ENCODE data around the gene IDS.
"Not testable (repeated sequence)": the region's sequence is repeated elsewhere in the genome, so short reads cannot be mapped to it uniquely, and the experiment has no call there.

Gene IDS

DNA sequence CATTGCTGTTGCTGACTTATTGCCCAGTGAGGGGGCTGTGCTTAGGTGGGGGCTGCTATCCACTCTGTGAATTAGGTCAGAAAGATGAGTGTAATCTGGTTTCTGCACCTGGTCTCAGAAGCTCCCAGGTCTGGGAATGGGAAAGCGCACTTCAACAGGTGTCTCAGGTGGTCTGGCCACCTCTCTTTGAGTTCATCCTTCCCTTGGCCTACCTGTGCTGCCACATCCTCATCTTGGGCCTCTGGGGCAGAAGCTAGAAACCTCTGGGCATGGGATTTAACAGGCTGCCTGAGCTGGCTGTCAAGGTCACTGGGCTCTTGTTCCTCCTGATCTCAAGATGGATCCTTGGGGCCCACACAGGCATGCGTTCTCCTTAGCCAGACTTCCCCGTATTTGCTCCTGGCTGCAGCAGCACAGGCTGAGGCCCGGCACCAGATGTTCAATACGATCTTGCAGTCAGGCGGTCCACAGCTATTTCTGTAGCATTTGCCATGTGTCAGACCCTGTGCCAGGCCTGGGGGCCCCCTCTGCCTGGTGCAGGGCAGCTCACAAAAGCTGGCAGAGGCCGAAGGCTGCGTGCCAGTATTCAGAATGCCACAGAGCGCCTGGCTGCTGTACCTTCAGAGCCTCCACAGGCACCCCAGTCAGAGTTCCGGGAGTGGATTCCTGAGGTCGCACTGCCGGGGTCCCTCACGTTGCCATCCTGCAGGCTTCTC lies 21.4 kb upstream of the IDS start:
- DNase-seq: not testable (repeated sequence)

DNA sequence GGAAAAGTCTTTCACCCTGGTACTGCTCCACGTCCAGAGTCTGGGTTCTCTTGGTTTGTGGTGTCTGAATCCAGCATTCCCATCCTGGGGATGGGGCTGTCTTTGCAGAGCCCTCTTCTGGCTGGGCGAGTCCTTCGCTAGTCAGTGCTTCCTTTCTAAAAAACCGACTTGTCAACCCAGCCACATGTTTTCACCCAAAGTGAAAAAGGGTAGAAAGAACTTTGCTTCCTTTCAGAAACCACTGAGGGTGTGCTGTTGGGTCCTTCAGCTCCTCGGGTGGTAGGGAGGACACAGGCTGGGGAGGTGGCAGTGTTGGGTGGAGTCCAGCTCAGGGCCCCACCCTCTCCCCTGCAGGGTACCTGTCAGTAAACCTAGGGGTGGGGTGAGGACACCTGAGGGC lies 20.8 kb upstream of the IDS start:
- DNase-seq: not testable (repeated sequence)

DNA sequence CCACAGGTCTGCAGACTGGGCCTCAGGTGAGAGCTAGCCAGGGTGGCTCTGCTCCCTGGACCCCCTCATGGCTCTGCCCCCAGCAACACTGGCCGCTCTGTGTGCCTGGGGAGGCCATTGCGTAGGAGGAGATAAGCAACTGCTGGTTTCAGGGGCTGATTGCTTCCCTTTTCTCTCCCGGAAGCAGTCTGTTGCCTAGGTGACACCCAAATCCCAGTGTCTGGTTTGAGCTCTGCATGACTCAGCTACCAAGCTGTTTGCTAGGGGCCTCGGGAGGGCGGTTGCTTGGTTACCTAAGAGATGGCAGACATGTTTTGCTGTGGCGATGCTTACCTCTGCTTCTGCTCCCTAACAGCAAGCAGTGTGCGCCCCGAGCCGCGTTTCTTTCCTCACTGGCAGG lies 20.3 kb upstream of the IDS start:
- peak; percentile 35 to 72 for DNase-seq

DNA sequence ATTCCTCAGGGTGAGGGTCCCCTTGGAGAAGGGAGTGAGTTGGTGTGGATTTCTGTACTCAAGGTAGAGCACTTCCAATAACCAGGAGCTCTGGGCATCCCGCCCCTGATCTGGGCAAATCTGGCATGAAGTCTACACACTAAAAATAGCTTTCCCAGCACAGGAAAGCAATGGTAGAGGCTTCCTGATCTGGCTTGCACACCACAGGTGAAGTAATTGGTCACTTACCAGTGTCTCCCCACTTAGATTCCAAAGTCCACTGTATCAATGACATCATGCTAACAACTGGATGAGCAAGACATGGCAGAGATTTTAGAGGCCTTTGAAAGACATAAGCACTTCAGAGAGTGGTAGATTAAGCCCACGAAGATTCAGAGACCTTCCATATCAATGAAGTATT lies 17.8 kb upstream of the IDS start:
- DNase-seq: no peak

DNA sequence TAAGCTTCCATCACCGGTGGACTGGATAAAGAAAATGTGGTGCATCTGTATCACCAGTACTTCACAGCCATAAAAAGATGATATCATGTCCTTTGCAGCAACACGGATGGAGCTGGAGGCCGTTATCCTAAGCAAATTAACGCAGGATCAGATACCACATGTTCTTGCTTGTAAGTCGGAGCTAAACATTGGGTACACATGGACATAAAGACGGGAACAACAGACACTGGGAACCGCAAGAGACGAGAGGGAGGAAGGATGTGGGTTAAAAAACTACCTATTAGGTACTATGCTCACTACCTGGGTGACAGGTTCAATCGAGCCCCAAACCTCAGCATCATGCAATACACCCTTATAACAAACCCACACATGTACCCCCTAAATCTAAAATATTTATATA lies 16.3 kb upstream of the IDS start:
- no peak for DNase-seq

DNA sequence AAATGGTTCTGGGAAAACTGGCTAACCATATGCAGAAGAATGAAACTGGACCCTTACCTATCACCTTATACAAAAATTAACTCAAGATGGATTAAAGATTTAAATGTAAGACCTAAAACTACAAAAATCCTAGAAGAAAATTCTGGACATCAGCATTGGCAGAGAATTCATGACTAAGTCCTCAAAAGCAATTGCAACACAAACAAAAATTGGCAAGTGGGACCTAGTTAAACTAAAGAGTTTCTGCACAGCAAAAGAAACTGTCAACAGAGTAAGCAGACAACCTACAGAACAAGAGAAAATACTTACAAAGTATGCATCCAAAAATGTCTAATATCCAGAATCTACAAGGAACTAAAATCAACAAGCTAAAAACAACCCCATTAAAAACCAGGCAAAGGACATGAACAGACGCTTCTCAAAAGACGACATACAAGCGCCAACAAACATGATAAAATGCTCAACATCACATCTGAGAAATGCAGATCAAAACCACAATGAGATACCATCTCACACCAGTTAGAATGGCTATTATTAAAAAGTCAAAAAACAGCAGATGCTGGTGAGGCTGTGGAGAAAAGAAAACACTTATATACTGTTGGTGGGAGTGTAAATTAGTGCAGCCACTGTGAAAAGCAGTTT lies 15.7 kb upstream of the IDS start:
- not testable (repeated sequence) for DNase-seq

DNA sequence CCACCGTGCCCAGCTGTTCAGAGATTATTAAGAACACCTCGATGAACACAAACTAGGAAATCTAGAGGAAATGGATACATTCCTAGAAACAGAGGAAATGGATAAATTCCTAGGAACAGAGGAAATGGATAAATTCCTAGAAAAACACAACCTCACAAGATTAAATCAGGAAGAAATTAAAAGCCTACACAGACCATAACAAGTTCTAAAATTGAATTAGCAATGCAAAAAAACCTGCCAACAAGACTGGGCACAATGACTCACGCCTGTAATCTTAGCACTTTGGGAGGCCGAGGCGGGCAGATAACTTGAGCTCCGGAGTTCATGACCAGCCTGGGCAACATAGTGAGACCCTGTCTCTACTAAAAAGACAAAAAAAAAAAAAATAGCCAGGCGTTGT lies 13.1 kb upstream of the IDS start:
- DNase-seq: no peak

DNA sequence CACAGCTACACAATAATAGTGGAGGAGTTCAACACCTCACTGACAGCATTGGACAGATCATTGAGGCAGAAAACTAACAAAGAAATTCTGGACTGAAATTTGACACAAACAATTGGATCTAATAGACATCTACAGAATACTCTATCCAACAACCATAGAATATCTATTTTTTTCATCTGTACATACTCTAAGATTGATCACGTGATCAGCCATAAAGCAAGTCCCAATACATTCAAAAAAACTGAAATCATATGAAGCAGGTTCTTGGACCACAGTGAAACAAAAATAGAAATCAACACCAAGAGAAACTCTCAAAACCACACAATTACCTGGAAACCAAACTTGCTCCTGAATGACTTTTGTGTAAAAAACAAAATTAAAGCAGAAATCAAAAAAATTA lies 12.2 kb upstream of the IDS start:
- DNase-seq: no peak

DNA sequence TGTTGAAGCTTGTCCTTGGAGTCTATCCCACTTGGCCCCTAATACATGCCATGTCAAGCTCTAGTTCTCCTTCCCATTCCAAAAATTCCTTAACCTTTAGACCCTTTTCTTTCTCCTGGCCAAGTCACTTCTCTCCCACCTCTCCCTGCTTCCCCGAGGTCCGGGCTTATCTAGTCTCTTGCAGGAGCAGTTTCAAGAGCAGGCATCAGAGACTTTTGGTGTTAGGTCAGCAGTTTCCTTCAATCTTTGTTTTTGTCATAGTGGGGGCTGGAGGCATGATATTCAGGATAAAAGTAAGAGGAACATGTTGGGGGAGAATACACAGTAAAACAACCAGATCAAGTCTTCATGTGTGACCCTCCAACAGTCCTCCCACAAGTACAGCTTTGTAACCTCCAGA lies 11.5 kb upstream of the IDS start:
- DNase-seq: no peak

DNA sequence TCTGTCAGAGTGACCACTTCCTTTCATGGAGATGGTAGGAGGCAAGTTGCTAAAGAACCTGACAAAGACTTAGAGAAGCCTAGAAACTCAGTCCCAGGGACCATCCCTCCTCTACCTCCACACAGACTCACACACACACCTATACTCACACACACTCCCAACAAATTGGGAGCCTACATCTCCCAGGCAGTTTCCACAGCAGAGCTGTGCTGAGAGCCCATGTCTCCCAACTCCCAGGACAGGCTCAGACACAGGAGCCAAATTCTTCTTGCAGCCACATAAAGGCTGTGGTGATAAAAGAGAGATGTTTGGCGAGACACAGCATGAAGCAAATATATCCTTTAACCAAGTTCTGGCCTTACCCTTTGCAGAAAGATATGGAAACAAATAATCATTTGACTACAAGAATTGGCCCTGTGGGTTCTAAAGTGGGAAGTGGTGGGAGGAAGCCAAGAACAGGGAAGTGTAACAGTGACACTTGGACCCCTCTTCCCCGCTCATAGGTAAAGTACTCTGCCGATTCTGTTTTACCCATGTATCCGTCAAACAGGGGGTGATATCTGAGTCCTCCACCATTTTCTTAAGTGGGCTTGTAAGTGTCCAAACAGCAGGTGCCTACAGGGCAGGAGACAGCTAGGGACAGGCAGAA lies 11.0 kb upstream of the IDS start:
- DNase-seq: no peak

DNA sequence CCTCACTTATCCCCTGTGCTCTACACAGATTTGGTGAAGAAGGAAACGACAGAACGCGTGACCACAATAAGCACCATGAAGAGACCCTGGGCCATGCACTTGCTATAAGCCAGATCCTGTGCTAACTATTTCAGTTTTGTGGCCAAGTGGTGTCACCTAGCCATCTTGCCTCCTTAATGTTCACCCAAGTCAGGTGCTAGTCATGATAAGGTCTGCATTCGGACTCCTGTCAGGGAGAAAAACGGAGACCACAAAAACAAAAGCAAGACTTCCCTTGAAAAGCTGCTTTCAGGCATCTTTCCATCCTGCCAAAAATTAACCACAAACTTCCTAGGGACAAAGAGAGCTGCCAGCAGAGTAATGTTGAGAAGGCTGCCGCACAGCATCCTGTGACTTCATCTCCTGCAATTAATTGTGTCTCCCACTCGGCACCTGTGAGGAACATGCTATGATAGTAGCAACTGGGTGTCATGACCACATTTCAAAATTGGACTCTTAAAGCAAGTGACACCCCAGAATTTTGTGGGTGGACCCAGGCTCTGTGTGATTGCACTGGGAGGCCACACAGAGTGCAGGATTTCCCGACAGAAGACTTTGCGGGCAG lies 8.8 kb upstream of the IDS start:
- DNase-seq: no peak

DNA sequence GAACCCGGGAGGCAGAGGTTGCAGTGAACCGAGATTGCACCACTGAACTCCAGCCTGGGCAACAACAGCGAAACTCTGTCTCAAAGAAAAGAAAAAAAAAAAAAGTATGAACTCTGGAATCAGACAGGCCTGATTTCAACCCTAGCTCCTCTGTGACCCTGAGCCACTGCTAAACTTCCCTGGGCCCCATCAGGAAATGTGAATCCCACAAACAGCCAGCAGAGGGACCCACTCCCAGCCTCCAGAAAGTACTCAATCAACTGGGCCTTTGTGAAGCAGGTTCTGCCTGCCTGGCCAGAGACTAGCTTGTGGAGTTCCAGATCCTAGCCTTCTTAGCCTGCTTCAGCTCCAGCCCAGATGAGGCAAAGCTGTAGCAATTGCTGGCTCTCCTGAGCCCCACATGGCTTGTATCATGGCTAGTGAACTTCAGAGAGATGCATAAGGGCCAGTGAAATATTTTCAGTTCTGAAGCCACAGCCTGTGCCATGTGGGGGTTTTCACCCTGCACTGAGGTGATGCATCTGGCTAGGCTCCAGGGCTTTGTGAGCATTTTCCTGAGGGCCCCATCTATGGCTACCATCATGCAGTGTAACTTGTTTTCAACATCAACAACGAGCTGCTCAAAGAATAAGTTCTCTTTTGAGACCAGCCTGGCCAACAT lies 7.2 kb upstream of the IDS start:
- peak; percentile 29 to 34 for DNase-seq

DNA sequence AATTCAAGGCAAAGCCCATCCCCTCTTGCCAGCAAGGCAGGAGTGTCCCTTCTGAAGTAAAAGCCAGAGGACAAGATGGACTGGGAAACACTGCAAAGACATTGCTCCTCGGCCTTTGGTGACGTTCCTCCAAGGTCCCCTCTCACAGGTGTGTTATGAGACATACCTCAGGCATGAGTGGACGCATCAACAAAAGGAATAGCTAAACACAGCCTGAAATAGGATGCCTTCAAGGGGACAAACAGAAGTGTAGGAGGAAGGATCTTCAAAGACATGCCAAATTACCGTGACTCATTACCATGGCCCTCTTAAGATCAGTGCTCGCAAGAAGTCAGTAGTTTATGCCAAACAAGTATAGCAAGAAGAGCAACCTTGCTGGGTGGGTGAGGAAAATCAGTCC lies 6.0 kb upstream of the IDS start:
- no peak for DNase-seq

DNA sequence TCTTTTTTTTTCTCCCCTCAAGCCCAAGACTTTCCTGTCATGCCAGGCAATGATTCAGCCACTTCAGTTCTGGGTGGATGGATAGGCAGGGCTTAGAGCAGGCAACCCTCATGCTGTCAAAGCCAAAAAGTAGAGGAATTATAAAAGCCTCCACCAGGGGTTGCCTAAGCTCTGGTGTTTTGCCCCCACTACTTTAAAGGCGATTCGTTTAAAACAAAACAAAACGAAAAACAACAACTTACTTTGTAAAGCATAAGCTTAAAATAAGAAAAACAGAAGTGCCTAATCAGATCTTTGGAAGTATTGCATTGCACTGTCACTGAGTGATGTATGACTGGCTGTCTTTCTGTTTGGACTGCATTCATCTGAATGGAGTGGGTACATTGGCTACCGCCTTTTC lies 5.3 kb upstream of the IDS start:
- DNase-seq: no peak

DNA sequence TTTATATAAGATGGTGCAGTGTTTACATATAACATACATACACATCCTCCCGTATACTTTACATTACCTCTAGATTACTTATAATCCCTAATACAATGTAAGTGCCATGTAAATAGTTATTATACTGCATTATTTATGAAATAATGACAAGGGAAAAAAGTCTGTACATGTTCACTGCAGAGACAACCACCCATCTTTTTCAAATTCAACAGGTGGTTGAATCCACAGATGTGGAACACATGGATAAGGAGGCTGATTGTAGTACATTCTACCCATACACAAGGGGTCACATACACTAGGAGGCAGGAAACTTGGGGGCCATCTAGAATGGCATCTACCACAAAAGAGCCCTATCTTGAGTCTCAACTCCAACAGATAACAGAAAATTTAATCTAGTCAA lies 3.4 kb upstream of the IDS start:
- no peak for DNase-seq

DNA sequence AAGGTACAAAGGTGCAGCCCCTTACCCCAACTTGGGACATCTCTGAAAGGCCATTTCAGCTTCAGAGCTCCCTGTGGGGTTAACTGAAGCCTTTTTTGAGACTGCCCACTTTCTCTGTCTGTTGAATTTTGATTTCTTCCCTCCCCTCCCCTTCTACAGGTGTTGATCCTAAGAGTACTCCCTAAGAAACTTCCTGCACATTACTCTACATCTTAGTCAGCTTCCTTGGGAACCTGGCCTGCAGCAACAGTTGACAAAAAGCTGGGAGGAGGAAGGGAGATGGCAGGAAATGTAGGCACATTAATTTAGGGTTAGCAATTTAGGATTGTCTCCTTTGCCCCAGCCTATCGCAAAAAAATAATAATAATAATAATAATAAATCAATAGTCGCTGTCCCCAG lies 1.2 kb upstream of the IDS start:
- no peak for DNase-seq

DNA sequence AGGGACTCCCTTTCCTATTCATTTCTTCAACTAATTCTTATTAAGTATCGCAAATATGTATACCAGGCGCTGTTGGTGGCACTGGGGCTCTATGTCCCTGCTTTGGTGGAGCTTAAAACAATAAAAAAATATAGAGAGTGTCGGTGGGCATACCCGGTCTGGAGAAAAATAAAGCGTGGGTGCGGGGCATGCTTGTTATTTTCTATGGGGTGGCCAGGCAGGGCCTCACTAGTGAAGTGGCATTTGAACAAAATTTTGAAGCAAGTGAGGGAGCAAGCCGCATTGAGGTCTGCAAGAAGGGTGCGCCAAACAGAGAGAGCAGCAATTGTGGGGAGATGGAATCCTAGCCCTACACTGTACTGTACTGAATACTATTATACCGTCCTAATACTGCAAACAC lies 565 bp upstream of the IDS start:
- DNase-seq: no peak

DNA sequence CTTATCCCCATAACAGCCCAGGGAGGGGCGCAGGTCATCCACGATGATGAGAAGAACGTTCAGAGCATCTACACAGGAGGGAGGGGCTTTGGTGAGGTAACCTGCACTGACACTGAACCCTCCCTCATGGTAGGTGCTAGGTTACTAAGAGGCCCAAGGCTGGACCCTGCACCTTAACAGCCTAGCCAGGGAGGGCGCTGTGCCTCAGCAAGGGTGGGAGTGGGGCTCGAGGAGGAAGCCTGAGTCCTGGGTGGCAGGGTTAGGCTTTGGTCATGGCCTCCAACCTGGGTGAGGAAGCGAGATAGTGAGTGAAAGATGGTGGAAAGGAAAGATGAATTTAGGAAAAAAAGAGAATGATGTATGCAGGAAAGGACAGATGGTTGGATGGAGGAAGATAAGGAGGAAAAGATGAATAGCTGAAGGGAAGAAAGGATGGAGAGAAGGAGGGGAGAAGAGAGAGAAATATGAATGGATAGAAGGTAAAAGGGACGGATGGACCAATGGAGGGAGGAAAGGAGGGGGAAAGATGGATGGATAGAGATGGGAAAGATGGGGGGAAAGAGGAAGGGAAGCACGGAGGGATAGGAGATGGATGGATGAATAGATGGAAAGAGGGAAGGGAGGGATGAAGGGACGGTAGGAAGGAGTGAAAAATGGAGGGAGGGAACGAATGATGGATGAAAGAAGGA lies 736 bp downstream of the IDS start:
- DNase-seq: peak; percentile 22 to 55

DNA sequence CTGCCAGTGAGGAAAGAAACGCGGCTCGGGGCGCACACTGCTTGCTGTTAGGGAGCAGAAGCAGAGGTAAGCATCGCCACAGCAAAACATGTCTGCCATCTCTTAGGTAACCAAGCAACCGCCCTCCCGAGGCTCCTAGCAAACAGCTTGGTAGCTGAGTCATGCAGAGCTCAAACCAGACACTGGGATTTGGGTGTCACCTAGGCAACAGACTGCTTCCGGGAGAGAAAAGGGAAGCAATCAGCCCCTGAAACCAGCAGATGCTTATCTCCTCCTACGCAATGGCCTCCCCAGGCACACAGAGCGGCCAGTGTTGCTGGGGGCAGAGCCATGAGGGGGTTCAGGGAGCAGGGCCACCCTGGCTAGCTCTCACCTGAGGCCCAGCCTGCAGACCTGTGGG lies 1.7 kb downstream of the IDS start:
- peak; percentile 29 to 67 for DNase-seq

DNA sequence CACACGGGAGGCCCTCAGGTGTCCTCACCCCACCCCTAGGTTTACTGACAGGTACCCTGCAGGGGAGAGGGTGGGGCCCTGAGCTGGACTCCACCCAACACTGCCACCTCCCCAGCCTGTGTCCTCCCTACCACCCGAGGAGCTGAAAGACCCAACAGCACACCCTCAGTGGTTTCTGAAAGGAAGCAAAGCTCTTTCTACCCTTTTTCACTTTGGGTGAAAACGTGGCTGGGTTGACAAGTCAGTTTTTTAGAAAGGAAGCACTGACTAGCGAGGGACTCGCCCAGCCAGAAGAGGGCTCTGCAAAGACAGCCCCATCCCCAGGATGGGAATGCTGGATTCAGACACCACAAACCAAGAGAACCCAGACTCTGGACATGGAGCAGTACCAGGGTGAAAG lies 2.2 kb downstream of the IDS start:
- DNase-seq: not testable (repeated sequence)

DNA sequence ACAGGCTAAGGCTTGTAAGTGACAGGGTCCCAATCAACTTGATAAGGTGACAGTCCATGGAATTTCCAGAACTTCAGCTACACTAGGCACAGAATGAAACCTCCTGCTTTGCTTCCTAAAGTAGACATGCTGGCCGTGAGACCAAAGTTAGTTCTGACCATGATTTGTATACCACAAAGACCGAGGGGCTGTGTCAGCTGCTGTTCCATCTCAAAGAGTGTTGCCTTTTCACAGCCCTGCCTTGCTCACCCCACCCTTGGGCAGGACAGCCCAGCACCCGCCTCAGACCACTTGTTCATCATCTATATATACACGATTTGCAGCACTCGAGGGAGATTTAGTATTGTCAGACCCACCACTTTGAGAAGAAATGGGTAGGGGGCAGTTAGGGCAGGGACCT lies 5.3 kb downstream of the IDS start:
- no peak for DNase-seq

DNA sequence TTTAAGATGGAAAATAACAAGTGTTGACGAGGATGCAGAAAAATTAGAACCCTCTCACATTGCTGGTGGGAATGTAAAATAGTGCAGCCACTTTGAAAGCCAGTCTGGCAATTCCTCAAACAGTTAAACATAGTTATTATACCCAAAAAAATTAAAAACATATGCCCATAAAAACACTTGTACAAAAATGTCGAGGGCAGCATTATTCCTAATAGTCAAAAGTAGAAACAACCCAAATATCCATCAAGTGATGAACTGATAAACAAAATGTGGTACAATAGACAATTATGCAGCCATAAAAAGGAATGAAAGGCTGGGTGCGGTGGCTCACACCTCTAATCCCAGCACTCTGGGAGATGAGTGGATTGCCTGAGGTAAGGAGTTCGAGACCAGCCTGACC lies 6.3 kb downstream of the IDS start:
- DNase-seq: no peak

DNA sequence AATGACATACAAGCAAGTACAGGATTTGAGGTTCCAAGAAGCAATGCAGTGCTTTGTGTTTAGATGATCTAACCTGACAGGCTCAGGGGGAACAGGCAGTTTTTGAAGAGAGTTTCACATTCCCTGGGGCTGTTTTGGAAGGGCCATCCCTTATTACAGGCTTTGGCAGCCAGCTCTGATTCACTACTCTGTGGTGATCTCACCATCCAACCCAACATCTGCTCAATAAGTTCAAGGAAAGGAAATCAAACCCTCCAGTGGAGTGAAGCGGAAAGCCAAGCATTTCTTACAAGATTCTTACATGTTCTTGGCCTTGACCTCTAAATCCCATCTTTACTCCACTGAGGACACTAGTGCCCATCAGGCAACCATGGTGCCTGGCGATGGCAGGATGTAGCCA lies 7.5 kb downstream of the IDS start:
- DNase-seq: no peak

All from stimulated activated CD4-positive, alpha-beta T cell treated with anti-CD3 and anti-CD28 coated beads, Interleukin-4, amount 100 ng/mL, for 4 hours (primary cell).